Neuronal stem cell (in vitro differentiated cells): ENCODE results near the gene CTPS1.

ENCODE experiments used
- DNase-seq: peaks from one replicate; pipeline ENCODE4 v3.0.0-alpha.2; 2013; ENCODE audit warnings: low spot score
- H2AFZ ChIP-seq: one replicate; pipeline ENCODE4 v1.6.1; 2013; ENCODE audit warnings: mild to moderate bottlenecking, low read length, inconsistent platforms
- H2AK5ac ChIP-seq: 2 replicates; pipeline ENCODE4 v1.6.1; 2013; ENCODE audit warnings: low read depth, mild to moderate bottlenecking, inconsistent platforms, low read length, moderate library complexity, mixed read lengths
- H2BK120ac ChIP-seq: 2 replicates; pipeline ENCODE4 v1.6.1; 2013; ENCODE audit warnings: low read depth, mild to moderate bottlenecking, inconsistent platforms, low read length, moderate library complexity, mixed read lengths
- H2BK12ac ChIP-seq: one replicate; pipeline ENCODE4 v1.6.1; 2013; ENCODE audit warnings: low read length, inconsistent platforms
- H2BK15ac ChIP-seq: 2 replicates; pipeline ENCODE4 v1.6.1; 2013; ENCODE audit warnings: mild to moderate bottlenecking, low read length, inconsistent platforms, mixed read lengths
- H2BK5ac ChIP-seq: one replicate; pipeline ENCODE4 v1.6.1; 2013; ENCODE audit warnings: inconsistent platforms, mild to moderate bottlenecking, low read length, moderate library complexity
- H3K14ac ChIP-seq: one replicate; pipeline ENCODE4 v1.6.1; 2013; ENCODE audit warnings: low read length, inconsistent platforms
- H3K18ac ChIP-seq: 2 replicates; pipeline ENCODE4 v1.6.1; 2013; ENCODE audit warnings: low read length, inconsistent platforms
- H3K23ac ChIP-seq: 2 replicates; pipeline ENCODE4 v1.6.1; 2013; ENCODE audit warnings: low read depth, mild to moderate bottlenecking, mixed read lengths, low read length, inconsistent platforms; ENCODE audit not compliant: poor library complexity
- H3K27ac ChIP-seq: replicated peaks from 3 replicates; pipeline ENCODE4 v1.5.1; 2013; ENCODE audit warnings: low read length, inconsistent platforms
- H3K27me3 ChIP-seq, 3 experiments: 2 replicates each; pipeline ENCODE4 v1.6.1; 2013; ENCODE audit warnings: low read length in 3 of 3, mild to moderate bottlenecking in 2 of 3, inconsistent platforms in 1 of 3, low read depth in 1 of 3, mixed read lengths in 1 of 3, moderate library complexity in 1 of 3; ENCODE audit not compliant: control insufficient read depth in 3 of 3, insufficient read depth in 3 of 3
- H3K36me3 ChIP-seq, 2 donors: replicated peaks in 1 of 2; 2 replicates each; pipeline ENCODE4 v1.6.1; 2013; ENCODE audit warnings: low read length in 2 of 2; ENCODE audit not compliant: control insufficient read depth in 2 of 2, insufficient read depth in 2 of 2
- H3K4ac ChIP-seq: 2 replicates; pipeline ENCODE4 v1.6.1; 2013; ENCODE audit warnings: inconsistent platforms, mild to moderate bottlenecking, low read length, moderate library complexity
- H3K4me1 ChIP-seq, 2 donors: 1 replicate in 1 of 2; 2 replicates in 1 of 2; pipeline ENCODE4 v1.6.1; 2013; ENCODE audit warnings: low read length in 2 of 2, low read depth in 1 of 2; ENCODE audit not compliant: control insufficient read depth in 2 of 2, insufficient read depth in 1 of 2
- H3K4me2 ChIP-seq: one replicate; pipeline ENCODE4 v1.6.1; 2013; ENCODE audit warnings: mild to moderate bottlenecking, low read length, inconsistent platforms; ENCODE audit not compliant: insufficient read depth, poor library complexity, severe bottlenecking
- H3K4me3 ChIP-seq, 2 donors: 2 replicates each; pipeline ENCODE4 v1.5.1; 2013; ENCODE audit warnings: low read length in 2 of 2, mild to moderate bottlenecking in 2 of 2, inconsistent platforms in 1 of 2, moderate library complexity in 1 of 2
- H3K79me1 ChIP-seq: one replicate; pipeline ENCODE4 v1.6.1; 2013; ENCODE audit warnings: low read depth, mild to moderate bottlenecking, inconsistent platforms, low read length, moderate library complexity
- H3K9ac ChIP-seq: one replicate; pipeline ENCODE4 v1.6.1; 2013; ENCODE audit warnings: mild to moderate bottlenecking, low read depth, low read length, inconsistent platforms; ENCODE audit not compliant: poor library complexity
- H3K9me3 ChIP-seq, 2 donors: replicated peaks in 1 of 2; 2 replicates each; pipeline versions ENCODE3 to v1.6.1; 2013; ENCODE audit warnings: low read length in 2 of 2, mild to moderate bottlenecking in 2 of 2, inconsistent platforms in 1 of 2, low read depth in 1 of 2, mixed read lengths in 1 of 2, moderate library complexity in 1 of 2; ENCODE audit not compliant: control insufficient read depth in 2 of 2, insufficient read depth in 1 of 2
- H4K8ac ChIP-seq: one replicate; pipeline ENCODE4 v1.6.1; 2013; ENCODE audit warnings: low read depth, mild to moderate bottlenecking, inconsistent platforms, low read length, moderate library complexity
- H4K91ac ChIP-seq: one replicate; pipeline ENCODE4 v1.6.1; 2013; ENCODE audit warnings: low read length, low read depth, mild to moderate bottlenecking, inconsistent platforms; ENCODE audit not compliant: poor library complexity
- WGBS, 2 donors: extraction: QIAGEN DNeasy Blood & Tissue Kit; methylation state at CpG; one replicate each; pipeline ENCODE4 v1.1.7; 2013; ENCODE audit warnings: missing lambda C conversion rate in 2 of 2, mixed read lengths in 1 of 2; ENCODE audit not compliant: insufficient read length in 2 of 2, insufficient replicate concordance in 1 of 2; ENCODE audit errors: extremely low coverage in 2 of 2; 5-methylcytosine and 5-hydroxymethylcytosine counted together

Gene CTPS1

GRCh38 chr1:40989066-40989465 lies 9.6 kb downstream of the CTPS1 start:
- Histone ChIP-seq H3K14ac (no peak overlapping the region), H4K91ac (no peak overlapping the region), H3K9me3 (no peaks in the 10 kb centered on the region), H2BK120ac (no peak overlapping the region), H3K4ac (no peak overlapping the region), H3K27me3 (no peaks in the 10 kb centered on the region), H2AK5ac (no peak overlapping the region), H2AFZ (no peak overlapping the region), H4K8ac (no peak overlapping the region), H2BK5ac (no peak overlapping the region), H3K23ac (no peak overlapping the region), H2BK12ac (no peak overlapping the region), H3K4me3 (no peak overlapping the region), H3K27ac (no peak overlapping the region), H3K4me2 (no peak overlapping the region), H3K4me1 (no peaks in the 10 kb centered on the region), H3K36me3 (peaks cover 64 to 99% of the 10 kb centered on the region in 2 donors), H2BK15ac (no peak overlapping the region), H3K18ac (no peak overlapping the region), H3K79me1 (peaks cover 7% of the 10 kb centered on the region), H3K9ac (no peak overlapping the region)
- WGBS, 2 donors = no CpG with 5 or more reads among the region's 5 CpGs
- DNase-seq = no peak

GRCh38 chr1:40997096-40997495 lies 17.6 kb downstream of the CTPS1 start:
- Histone ChIP-seq H3K79me1 (peaks cover 1% of the 10 kb centered on the region), H3K27ac (no peak overlapping the region), H2BK15ac (no peak overlapping the region), H3K36me3 (peaks cover 52 to 98% of the 10 kb centered on the region in 2 donors), H3K9ac (no peak overlapping the region), H2BK5ac (no peak overlapping the region), H2BK120ac (no peak overlapping the region), H3K9me3 (no peaks in the 10 kb centered on the region), H2AK5ac (no peak overlapping the region), H3K4me1 (no peaks in the 10 kb centered on the region), H3K4me2 (no peak overlapping the region), H3K23ac (no peak overlapping the region), H4K8ac (no peak overlapping the region), H3K27me3 (no peaks in the 10 kb centered on the region), H3K14ac (no peak overlapping the region), H3K4ac (no peak overlapping the region), H2BK12ac (no peak overlapping the region), H4K91ac (no peak overlapping the region), H3K18ac (no peak overlapping the region), H2AFZ (no peak overlapping the region), H3K4me3 (no peak overlapping the region)
- no peak for DNase-seq
- no CpG with 5 or more reads among the region's 8 CpGs for WGBS, 2 donors

GRCh38 chr1:40998668-40999067 lies 19.2 kb downstream of the CTPS1 start:
- Histone ChIP-seq H2AFZ (no peak overlapping the region), H3K27me3 (no peaks in the 10 kb centered on the region), H3K23ac (no peak overlapping the region), H3K79me1 (no peaks in the 10 kb centered on the region), H4K8ac (no peak overlapping the region), H3K27ac (no peak overlapping the region), H2BK5ac (no peak overlapping the region), H4K91ac (no peak overlapping the region), H3K4me2 (no peak overlapping the region), H2BK15ac (no peak overlapping the region), H3K36me3 (peaks cover 59 to 98% of the 10 kb centered on the region in 2 donors), H3K4me3 (no peak overlapping the region), H2AK5ac (no peak overlapping the region), H3K4me1 (no peaks in the 10 kb centered on the region), H3K14ac (no peak overlapping the region), H3K9me3 (no peaks in the 10 kb centered on the region), H3K9ac (no peak overlapping the region), H2BK120ac (no peak overlapping the region), H3K4ac (no peak overlapping the region), H3K18ac (no peak overlapping the region), H2BK12ac (no peak overlapping the region)
- no peak for DNase-seq
- no CpG with 5 or more reads among the region's 4 CpGs for WGBS, 2 donors

GRCh38 chr1:41003127-41003639 lies 23.7 kb downstream of the CTPS1 start:
- H4K91ac ChIP-seq = no peak overlapping the region
- H3K4me3 ChIP-seq = no peak overlapping the region
- no peak overlapping the region for H2AK5ac ChIP-seq

More at GRCh38 chr1:41003127-41003639, 23.7 kb downstream of the CTPS1 start:
- Histone ChIP-seq H3K18ac (no peak overlapping the region), H2BK5ac (no peak overlapping the region), H3K27ac (no peak overlapping the region), H3K9me3 (no peaks in the 10 kb centered on the region), H3K79me1 (no peaks in the 10 kb centered on the region), H4K8ac (no peak overlapping the region), H3K36me3 (peaks cover 67 to 99% of the 10 kb centered on the region in 2 donors), H2BK15ac (no peak overlapping the region), H2BK120ac (no peak overlapping the region), H2BK12ac (no peak overlapping the region), H3K14ac (no peak overlapping the region), H3K4ac (no peak overlapping the region), H3K9ac (no peak overlapping the region), H3K27me3 (no peaks in the 10 kb centered on the region), H2AFZ (no peak overlapping the region), H3K4me2 (no peak overlapping the region), H3K4me1 (no peaks in the 10 kb centered on the region), H3K23ac (peak overlapping the region; percentile 62)
- no CpG with 5 or more reads among the region's 9 CpGs for WGBS, 2 donors
- no peak for DNase-seq
